Measurements from ENCODE around the gene PDZD2. TPM values are rescaled to one million over a fixed set of nuclear protein-coding genes. Genes with fewer than 3 reads are reported as not detected.

Gene PDZD2
- total and polyA plus RNA-seq, 2 experiments from 2014 or later, result 8.3 to 16.9 TPM

DNA sequence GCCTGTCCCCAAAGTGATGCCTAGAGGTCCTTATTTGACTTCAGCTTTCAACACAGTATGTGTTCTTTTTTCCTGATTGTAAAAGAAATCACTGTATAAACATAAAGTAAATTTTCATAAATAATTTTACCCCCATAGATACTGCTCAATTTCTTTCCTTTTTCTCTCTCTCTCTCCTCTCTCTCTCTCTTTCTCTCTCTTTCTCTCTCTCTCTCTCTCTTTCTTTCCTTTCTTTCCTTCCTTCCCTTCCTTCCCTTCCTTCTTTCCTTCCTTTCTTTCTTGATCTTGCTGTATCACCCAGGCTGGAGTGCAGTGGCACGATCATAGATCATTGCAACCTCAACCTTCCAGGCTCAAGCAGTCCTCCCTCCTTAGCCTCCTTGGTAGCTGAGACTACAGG lies 64.8 kb downstream of the PDZD2 start (continued):
- no peak for TF ChIP-seq ZNF462 (CRISPR knock-in tag; IDR thresholded peaks at IDR 0.05)

DNA sequence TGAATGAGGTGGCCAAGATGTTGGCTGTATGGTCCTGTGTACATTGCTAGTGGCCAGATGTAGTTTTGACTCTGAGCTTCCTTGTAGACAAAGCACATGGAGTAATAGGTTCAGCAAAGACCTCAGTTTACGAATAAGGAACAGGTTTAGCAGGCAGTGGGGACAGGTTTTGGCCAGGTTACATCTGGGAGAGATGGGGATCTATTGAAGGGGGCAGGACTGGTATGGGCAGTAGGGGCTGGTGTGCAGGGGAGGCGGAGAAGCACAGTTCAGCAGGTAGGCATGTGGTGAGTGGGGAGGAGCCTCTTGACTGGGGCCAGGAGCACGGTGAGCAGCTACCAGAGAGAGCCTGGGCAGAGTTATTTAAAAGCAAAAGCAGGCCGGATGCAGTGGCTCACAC lies 67.3 kb downstream of the PDZD2 start:
- Histone ChIP-seq H3K27me3 (ENCODE audit: insufficient read depth) (no peaks in the 10 kb centered on the region), H3K79me2 (replicated peaks; ENCODE audit: insufficient read depth) (no peaks in the 10 kb centered on the region), H2AFZ (no peak overlapping the region), H3K4me1 (ENCODE audit: insufficient read depth) (peaks cover 5% of the 10 kb centered on the region; the same call in 1 of the 2 replicates), H3K36me3 (ENCODE audit: insufficient read depth) (no peaks in the 10 kb centered on the region), H3K27ac (ENCODE audit: low read depth) (no peak overlapping the region), H3K9me2 (ENCODE audit: insufficient read depth) (no peaks in the 10 kb centered on the region), H3K4me3 (no peak overlapping the region), H3K4me2 (no peak overlapping the region), H3F3A (replicated peaks; ENCODE audit: low read depth) (no peaks in the 10 kb centered on the region), H4K20me1 (replicated peaks; ENCODE audit: insufficient read depth) (no peaks in the 10 kb centered on the region)
- peaks cover 7% of the 10 kb centered on the region for H3K27me3 Mint-ChIP-seq (ENCODE audit: insufficient read depth, low read depth, poor library complexity)
- peaks cover 14% of the 10 kb centered on the region for H3K4me1 Mint-ChIP-seq
- DNase-seq (ENCODE audit: low spot score), result no peak
- H3K36me3 Mint-ChIP-seq (ENCODE audit: low read depth), result no peaks in the 10 kb centered on the region; the same call in 2 of the 3 replicates
- H3K4me3 Mint-ChIP-seq, result no peak overlapping the region
- H3K27ac Mint-ChIP-seq, result no peak overlapping the region
- no peak for ATAC-seq
- H3K9me3 Mint-ChIP-seq, result no peaks in the 10 kb centered on the region; the same call in 2 of the 3 replicates
- TF ChIP-seq POLR2AphosphoS5 (IDR thresholded peaks at IDR 0.05; ENCODE audit: low read depth) (no peak), EZH2phosphoT487 (IDR thresholded peaks at IDR 0.05; ENCODE audit: unreplicated experiment) (no peak), ZNF462 (CRISPR knock-in tag; IDR thresholded peaks at IDR 0.05) (no peak), ZNF114 (CRISPR knock-in tag; IDR thresholded peaks at IDR 0.05) (no peak), NANOG (IDR thresholded peaks at IDR 0.05; ENCODE audit: borderline replicate concordance) (no peak), CTCF (conservative IDR thresholded peaks at IDR 0.05; ENCODE audit: low read depth in 2 of 2) (no peak), CREB1 (CRISPR knock-in tag; IDR thresholded peaks at IDR 0.05; ENCODE audit: low read depth) (no peak), STAT1 (IDR thresholded peaks at IDR 0.05; ENCODE audit: unreplicated experiment) (no peak), ZNF331 (CRISPR knock-in tag; IDR thresholded peaks at IDR 0.05; ENCODE audit: low read depth) (no peak)

All from GM23338 (cell line).